K562 (cell line): ENCODE data around the gene LAMA2. TPM values are rescaled to one million over a fixed set of nuclear protein-coding genes. Genes with fewer than 3 reads are reported as not detected.

Experiments
- ATAC-seq: fragments of 200-7000 bp; cut with Tn5 transposase; 3 replicates; pipeline ENCODE4 v1.9.1; 2020; ENCODE audit warnings: moderate library complexity
- BruUV-seq: library from RNA; stranded (reverse); fragments of 400-500 nt; replicated peaks from 2 replicates; lab custom pipeline; 2021; lab: Mats Ljungman, UMichigan
- CTCF ChIA-PET: fragments of 300-600 bp; formaldehyde crosslinking; extraction: SDS; loops from one replicate; lab custom pipeline; 2021; ENCODE audit warnings: low intra/inter-chr PET ratio; lab: Yijun Ruan, JAX
- POLR2A ChIA-PET: fragments of 300-600, 350-650 bp; sonication (Branson Sonifier 250); formaldehyde crosslinking; extraction: SDS; loops from one replicate; lab custom pipeline; 2021; ENCODE audit warnings: antibody characterized with exemption, inconsistent platforms; lab: Yijun Ruan, JAX
- DNase-seq, 4 experiments: peaks; one replicate each; pipeline versions ENCODE4 v3.0.0 to v3.0.0-alpha.2; 2011 to 2018; ENCODE audit warnings: low spot score in 3 of 4, mixed read lengths in 3 of 4; ENCODE audit errors: extremely low read depth in 1 of 4
- FAIRE-seq: peaks from 2 replicates; lab custom pipeline; 2011; peaks lifted over from hg19 to GRCh38; lab: Jason Lieb, UNC
- H2AFZ ChIP-seq: 2 replicates; pipeline ENCODE4 v1.6.0; 2011; ENCODE audit warnings: low read depth, low read length, control low read depth, inconsistent platforms
- H3K27ac ChIP-seq: fragments of 200-600 bp; 3 replicates; pipeline ENCODE4 v1.8.0; 2011; ENCODE audit warnings: low read depth, mild to moderate bottlenecking, control low read depth, inconsistent platforms, low read length, moderate library complexity, mixed read lengths; ENCODE audit errors: extremely low read depth
- H3K27me3 ChIP-seq, 2 experiments: fragments of 300-600 bp in 1 of 2; 2 replicates in 1 of 2; 3 replicates in 1 of 2; pipeline versions ENCODE4 v1.6.0 to v1.8.0; 2011; ENCODE audit warnings: inconsistent platforms in 2 of 2, low read length in 2 of 2, mild to moderate bottlenecking in 1 of 2, mixed read lengths in 1 of 2, moderate library complexity in 1 of 2; ENCODE audit not compliant: control insufficient read depth in 2 of 2, insufficient read depth in 2 of 2
- H3K36me3 ChIP-seq: fragments of 300-600 bp; 3 replicates; pipeline ENCODE4 v1.8.0; 2011; ENCODE audit warnings: mild to moderate bottlenecking, low read length, inconsistent platforms; ENCODE audit not compliant: control insufficient read depth, insufficient read depth
- H3K4me1 ChIP-seq, 2 experiments: fragments of 200-600 bp in 1 of 2; replicated peaks in 1 of 2; 2 replicates in 1 of 2; 3 replicates in 1 of 2; pipeline versions ENCODE4 v1.5.1 to v1.8.0; 2011; ENCODE audit warnings: inconsistent platforms in 2 of 2, low read length in 2 of 2, mild to moderate bottlenecking in 1 of 2, mixed read lengths in 1 of 2, moderate library complexity in 1 of 2; ENCODE audit not compliant: control insufficient read depth in 2 of 2, insufficient read depth in 2 of 2
- H3K4me2 ChIP-seq: 2 replicates; pipeline ENCODE4 v1.6.1; 2011; ENCODE audit warnings: low read length, control low read depth, inconsistent platforms, mixed read lengths; ENCODE audit not compliant: insufficient read depth
- H3K4me3 ChIP-seq: fragments of 200-600 bp; sonication (generic), shearing (Covaris generic); 2 replicates; pipeline ENCODE4 v1.5.1; 2016; ENCODE audit warnings: control low read depth, inconsistent platforms
- H3K79me2 ChIP-seq: fragments of 200-600 bp; 3 replicates; pipeline ENCODE4 v1.8.0; 2011; ENCODE audit warnings: low read length, inconsistent platforms; ENCODE audit not compliant: control insufficient read depth, insufficient read depth
- H3K9ac ChIP-seq, 2 experiments: 2 replicates each; pipeline versions ENCODE4 v1.6.0 to v1.6.1; 2011; ENCODE audit warnings: low read depth in 2 of 2, low read length in 2 of 2, control low read depth in 1 of 2, inconsistent platforms in 1 of 2, mild to moderate bottlenecking in 1 of 2, mixed read lengths in 1 of 2; ENCODE audit not compliant: insufficient read depth in 1 of 2
- H3K9me1 ChIP-seq: one replicate; pipeline ENCODE4 v1.6.0; 2011; ENCODE audit warnings: inconsistent platforms, mild to moderate bottlenecking, low read length, moderate library complexity; ENCODE audit not compliant: control insufficient read depth, insufficient read depth
- H3K9me3 ChIP-seq: replicated peaks from 2 replicates; pipeline ENCODE4 v1.5.1; 2011; ENCODE audit warnings: low read depth, low read length, inconsistent platforms; ENCODE audit not compliant: control insufficient read depth, insufficient read depth
- H4K20me1 ChIP-seq: replicated peaks from 2 replicates; pipeline ENCODE4 v1.6.1; 2011; ENCODE audit warnings: low read length, inconsistent platforms, mixed read lengths; ENCODE audit not compliant: control insufficient read depth, insufficient read depth
- ARNT ChIP-seq, 2 experiments: fragments of 450-650 bp; IDR thresholded peaks; 2 replicates each; pipeline ENCODE4 v1.6.1; 2016; ENCODE audit warnings: mild to moderate bottlenecking in 1 of 2
- BRD4 ChIP-seq: fragments of 200-600 bp; sonication (generic); IDR thresholded peaks from 2 replicates; pipeline ENCODE4 v1.6.1; 2017; ENCODE audit warnings: inconsistent platforms
- FOXK2 ChIP-seq, 2 experiments: fragments of 450-650 bp; IDR thresholded peaks in 1 of 2; conservative IDR thresholded peaks in 1 of 2; 2 replicates each; pipeline ENCODE4 v1.6.1; 2016; ENCODE audit warnings: low read depth in 2 of 2, mild to moderate bottlenecking in 1 of 2
- HDAC1 ChIP-seq, 2 experiments: fragments of 450-650 bp; IDR thresholded peaks; 2 replicates each; pipeline ENCODE4 v1.6.1; 2016 to 2017; ENCODE audit warnings: inconsistent platforms in 1 of 2, mild to moderate bottlenecking in 1 of 2, moderate library complexity in 1 of 2
- JUND ChIP-seq, 2 experiments: IDR thresholded peaks; 2 replicates in 1 of 2; 3 replicates in 1 of 2; pipeline ENCODE4 v1.6.1; 2011; ENCODE audit warnings: borderline replicate concordance in 2 of 2, low read depth in 2 of 2, low read length in 2 of 2, improper control_type of control experiment in 1 of 2, missing biosample characterization in 1 of 2, missing genetic modification characterization in 1 of 2, missing genetic modification reagents in 1 of 2
- MIER1 ChIP-seq: fragments of 450-650 bp; IDR thresholded peaks from 2 replicates; pipeline ENCODE4 v1.6.1; 2016; ENCODE audit warnings: antibody characterized with exemption, mild to moderate bottlenecking, low read depth
- MYNN ChIP-seq, 2 experiments: sonication (generic); formaldehyde crosslinking in 1 of 2; IDR thresholded peaks; 2 replicates each; pipeline versions ENCODE4 v1.5.0 to v1.6.1; 2016 to 2020; ENCODE audit warnings: antibody characterized with exemption in 1 of 2, missing genetic modification reagents in 1 of 2
- PHTF2 ChIP-seq: fragments of 250-450 bp; sonication (Bioruptor Pico); IDR thresholded peaks from 2 replicates; pipeline ENCODE4 v1.5.0; 2021; ENCODE audit warnings: mild to moderate bottlenecking
- RBFOX2 ChIP-seq: fragments of 200-400 bp; formaldehyde crosslinking; IDR thresholded peaks from 2 replicates; pipeline ENCODE4 v1.6.1; 2017; ENCODE audit warnings: low read depth, mild to moderate bottlenecking, low read length, moderate library complexity
- SETDB1 ChIP-seq: IDR thresholded peaks from one replicate; pipeline ENCODE4 v1.6.1; 2012; ENCODE audit warnings: low read length, control low read depth, inconsistent platforms
- SMARCB1 ChIP-seq: IDR thresholded peaks from 2 replicates; pipeline ENCODE4 v1.6.1; 2011; ENCODE audit warnings: improper control_type of control experiment, low read depth; ENCODE audit not compliant: insufficient read length
- SRSF1 ChIP-seq: fragments of 200-400 bp; formaldehyde crosslinking; IDR thresholded peaks from 2 replicates; pipeline ENCODE4 v1.6.1; 2017; ENCODE audit warnings: mild to moderate bottlenecking, low read depth, low read length, moderate library complexity
- TAF7 ChIP-seq: fragments of 450-650 bp; IDR thresholded peaks from 2 replicates; pipeline ENCODE4 v1.6.1; 2016; ENCODE audit warnings: missing genetic modification characterization, missing compliant biosample characterization
- U2AF2 ChIP-seq: fragments of 200-400 bp; formaldehyde crosslinking; optimal IDR thresholded peaks from 2 replicates; pipeline ENCODE3; 2017; ENCODE audit warnings: low read depth, mild to moderate bottlenecking, low read length
- WHSC1 ChIP-seq: IDR thresholded peaks from one replicate; pipeline ENCODE4 v1.6.1; 2012; ENCODE audit warnings: low read length, control low read depth, inconsistent platforms
- XRCC3 ChIP-seq: fragments of 450-650 bp; IDR thresholded peaks from 2 replicates; pipeline ENCODE4 v1.6.1; 2017; ENCODE audit warnings: mild to moderate bottlenecking, moderate library complexity
- ZNF134 ChIP-seq: fragments of 250-450 bp; sonication (Bioruptor Pico); conservative IDR thresholded peaks from 2 replicates; pipeline ENCODE4 v1.4.0; 2020
- ZNF41 ChIP-seq: fragments of 250-450 bp; sonication (Bioruptor Pico); conservative IDR thresholded peaks from 2 replicates; pipeline ENCODE4 v1.4.0; 2020; ENCODE audit warnings: mild to moderate bottlenecking
- ZNF444 ChIP-seq: fragments of 250-450 bp; sonication (Bioruptor Pico); IDR thresholded peaks from 2 replicates; pipeline ENCODE4 v1.4.0; 2020; ENCODE audit warnings: mild to moderate bottlenecking, moderate library complexity
- ZNF511 ChIP-seq: sonication (generic); formaldehyde crosslinking; IDR thresholded peaks from 2 replicates; pipeline ENCODE4 v1.8.0; 2022; ENCODE audit warnings: mild to moderate bottlenecking, missing genetic modification reagents
- WGBS: fragments of 100-300 bp; shearing (Covaris generic); methylation state at CpG from one replicate; pipeline ENCODE4 v1.1.6; 2016; ENCODE audit warnings: low coverage, mixed read lengths; ENCODE audit not compliant: insufficient coverage; ENCODE audit errors: missing lambda C conversion rate; 5-methylcytosine and 5-hydroxymethylcytosine counted together
- in situ Hi-C: fragments of 300-500 bp; cut with MboI; formaldehyde crosslinking; loops from 4 replicates; pipeline ENCODE4 v1.15.0; 2018; ENCODE audit warnings: inconsistent platforms, mixed read lengths
- intact Hi-C: fragments of 100-400 bp; cut with micrococcal nuclease; formaldehyde crosslinking; loops from 2 replicates; pipeline ENCODE4 v1.14.2; 2022
- polyA plus RNA-seq, 8 experiments: library from polyadenylated mRNA; depleted of rRNA in 4 of 8; stranded (reverse) in 5 of 8; unstranded in 3 of 8; fragments of >200 nt; fragmentation: Nextera tagmentation in 2 of 8; fragmentation: Illumina TruSeq in 1 of 8; extraction: Ambion mirVana in 2 of 8; extraction: Trizol in 1 of 8; gene quantifications; 2 replicates each; pipeline versions ENCODE4 v1.2.1 to v1.2.3, GENCODE V29; 2011 to 2014; ENCODE audit warnings: inconsistent platforms in 1 of 8, missing spikeins in 1 of 8
- total RNA-seq, 7 experiments: library from RNA; depleted of rRNA in 6 of 7; stranded (reverse); fragments of >200 nt in 6 of 7; fragmentation: Illumina TruSeq in 2 of 7; extraction: Trizol in 2 of 7; gene quantifications; 2 replicates each; pipeline versions ENCODE4 v1.2.1 to v1.2.3, GENCODE V29; 2011 to 2021; ENCODE audit warnings: low replicate concordance in 1 of 7

LAMA2 gene
- total and polyA plus RNA-seq, 9 of the 15 experiments (the other 6 are each of a cell fraction or from before 2014, with no cell fraction given) = 0.04 to 1.5 (median 0.36) TPM

- H3K27me3 ChIP-seq = no peaks in the 10 kb centered on the region
- no peaks in the 10 kb centered on the region for H3K36me3 ChIP-seq
- H3K4me3 ChIP-seq = no peak overlapping the region
- H2AFZ ChIP-seq = no peak overlapping the region
- CTCF ChIA-PET = no interaction called here
- no peaks in the 10 kb centered on the region for H3K9me3 ChIP-seq
- POLR2A ChIA-PET = no interaction called here
- FAIRE-seq (no peak), ATAC-seq (no peak), DNase-seq (no peak)
- in situ Hi-C loops = no loop called here
- intact Hi-C loops = no loop called here
- H3K79me2 ChIP-seq = no peaks in the 10 kb centered on the region
- TF ChIP-seq ZNF41 (CRISPR knock-in tag) (no peak), BRD4 (no peak), U2AF2 (no peak), ZNF134 (no peak), JUND (IDR thresholded peaks at IDR 0.05; ENCODE audit: borderline replicate concordance, low read depth, low read length) (no peak), JUND (tag; IDR thresholded peaks at IDR 0.05; ENCODE audit: borderline replicate concordance, low read depth, low read length) (no peak), TAF7 (tag) (no peak)
- no peak overlapping the region for H3K4me2 ChIP-seq
- no peak overlapping the region for H3K9ac ChIP-seq
- H3K9me1 ChIP-seq = no peaks in the 10 kb centered on the region
- no peaks in the 10 kb centered on the region for H4K20me1 ChIP-seq
- no TSS peak for BruUV-seq
- WGBS = 0% methylated on average over 4 of the region's 4 CpGs
- H3K4me1 ChIP-seq = no peaks in the 10 kb centered on the region
- H3K27ac ChIP-seq = no peak overlapping the region
Observed at GRCh38 chr6:129338683-129339082, 455.7 kb downstream of the LAMA2 start.

GRCh38 chr6:129340983-129341382 is 458.0 kb downstream of the LAMA2 start:
- Histone ChIP-seq H3K79me2 (no peaks in the 10 kb centered on the region), H3K36me3 (no peaks in the 10 kb centered on the region), H3K27me3 (no peaks in the 10 kb centered on the region), H3K4me1 (no peaks in the 10 kb centered on the region), H2AFZ (no peak overlapping the region), H3K9ac (no peak overlapping the region), H4K20me1 (no peaks in the 10 kb centered on the region), H3K27ac (no peak overlapping the region), H3K9me1 (no peaks in the 10 kb centered on the region), H3K9me3 (no peaks in the 10 kb centered on the region), H3K4me2 (no peak overlapping the region), H3K4me3 (no peak overlapping the region)
- intact Hi-C loops (no loop called here), in situ Hi-C loops (no loop called here)
- ATAC-seq (no peak), FAIRE-seq (no peak), DNase-seq (no peak)
- 0% methylated on average over 4 of the region's 4 CpGs for WGBS
- ChIA-PET POLR2A (no interaction called here), CTCF (no interaction called here)
- BruUV-seq = no TSS peak
- TF ChIP-seq XRCC3 (no peak), SETDB1 (no peak), WHSC1 (no peak), SMARCB1 (no peak), ZNF511 (no peak), ZNF444 (CRISPR knock-in tag) (no peak), SRSF1 (no peak), HDAC1 (IDR thresholded peaks at IDR 0.05) (no peak), FOXK2 (conservative IDR thresholded peaks at IDR 0.05 in 1 of 2, IDR thresholded peaks at IDR 0.05 in 1 of 2; ENCODE audit: low read depth in 2 of 2) (no peak), MYNN (IDR thresholded peaks at IDR 0.05) (no peak), MYNN (CRISPR knock-in tag; IDR thresholded peaks at IDR 0.05) (no peak), PHTF2 (CRISPR knock-in tag) (no peak), ARNT (IDR thresholded peaks at IDR 0.05) (no peak), MIER1 (no peak), RBFOX2 (no peak)
